K562 (cell line): ENCODE data around the gene CENPU.

ENCODE experiments used
- CEBPZ ChIP-seq: fragments of 150-350 bp; IDR thresholded peaks from 2 replicates; pipeline ENCODE4 v1.6.1; 2014; ENCODE audit warnings: low read depth, mild to moderate bottlenecking, low read length, borderline replicate concordance
- CTCF ChIP-seq, 3 experiments: IDR thresholded peaks in 2 of 3; conservative IDR thresholded peaks in 1 of 3; 2 replicates each; pipeline ENCODE4 v1.5.1; 2011 to 2012; ENCODE audit warnings: low read length in 3 of 3, mild to moderate bottlenecking in 3 of 3, control low read depth in 2 of 3, improper control_type of control experiment in 1 of 3, inconsistent platforms in 1 of 3, low read depth in 1 of 3, mixed read lengths in 1 of 3, moderate library complexity in 1 of 3; ENCODE audit not compliant: insufficient read depth in 2 of 3
- E2F6 ChIP-seq, 2 experiments: IDR thresholded peaks; 2 replicates each; pipeline ENCODE4 v1.6.1; 2011; ENCODE audit warnings: borderline replicate concordance in 1 of 2, control low read depth in 1 of 2, low read depth in 1 of 2, low read length in 1 of 2, mild to moderate bottlenecking in 1 of 2, mixed read lengths in 1 of 2, moderate library complexity in 1 of 2; ENCODE audit not compliant: insufficient read depth in 1 of 2, insufficient read length in 1 of 2, poor library complexity in 1 of 2, severe bottlenecking in 1 of 2; ENCODE audit errors: extremely low read depth in 1 of 2
- GATAD2B ChIP-seq: fragments of 450-650 bp; IDR thresholded peaks from 2 replicates; pipeline ENCODE4 v1.6.1; 2017; ENCODE audit warnings: mild to moderate bottlenecking, borderline replicate concordance
- HDAC6 ChIP-seq: IDR thresholded peaks from 2 replicates; pipeline ENCODE4 v1.6.1; 2012; ENCODE audit warnings: low read depth, mild to moderate bottlenecking, control low read depth, inconsistent platforms, low read length, moderate library complexity
- PRDM10 ChIP-seq: fragments of 450-650 bp; IDR thresholded peaks from 2 replicates; pipeline ENCODE4 v1.6.1; 2018; ENCODE audit not compliant: partially characterized antibody
- TAF15 ChIP-seq: fragments of 200-400 bp; formaldehyde crosslinking; IDR thresholded peaks from 2 replicates; pipeline ENCODE4 v1.6.1; 2017; ENCODE audit warnings: mild to moderate bottlenecking, low read depth, low read length, moderate library complexity
- TRIM24 ChIP-seq, 2 experiments: fragments of 450-650 bp; IDR thresholded peaks; 2 replicates each; pipeline ENCODE4 v1.6.1; 2016
- YBX1 ChIP-seq: fragments of 450-650 bp; IDR thresholded peaks from 2 replicates; pipeline ENCODE4 v1.7.1; 2016; ENCODE audit warnings: mild to moderate bottlenecking
- ZBTB33 ChIP-seq: sonication (generic); formaldehyde crosslinking; IDR thresholded peaks from 2 replicates; pipeline ENCODE4 v1.8.1; 2023; ENCODE audit warnings: mild to moderate bottlenecking, missing genetic modification reagents
- ZNF232 ChIP-seq: sonication (generic); formaldehyde crosslinking; IDR thresholded peaks from 2 replicates; pipeline ENCODE4 v1.8.0; 2022; ENCODE audit warnings: mild to moderate bottlenecking, missing genetic modification reagents
- ZNF445 ChIP-seq: fragments of 250-450 bp; sonication (Bioruptor Pico); IDR thresholded peaks from 2 replicates; pipeline ENCODE4 v1.4.0; 2020; ENCODE audit warnings: low read depth, mild to moderate bottlenecking, moderate library complexity
- ZNF668 ChIP-seq: fragments of 250-450 bp; sonication (Bioruptor Pico); IDR thresholded peaks from 2 replicates; pipeline ENCODE4 v1.8.0; 2022; ENCODE audit warnings: mild to moderate bottlenecking, inconsistent platforms

GRCh38 chr4:184693056-184693455, 40.8 kb downstream of the CENPU start:
- TF ChIP-seq HDAC6: no peak
- no peak for TF ChIP-seq TAF15
- TF ChIP-seq E2F6 (IDR thresholded peaks at IDR 0.05; ENCODE audit: borderline replicate concordance in 1 of 2, extremely low read depth in 1 of 2, insufficient read depth in 1 of 2, insufficient read length in 1 of 2, low read depth in 1 of 2, low read length in 1 of 2, poor library complexity in 1 of 2, severe bottlenecking in 1 of 2): no peak
- no peak for TF ChIP-seq TRIM24 (IDR thresholded peaks at IDR 0.05)
- TF ChIP-seq GATAD2B: no peak
- TF ChIP-seq ZNF668 (CRISPR knock-in tag): no peak
- no peak for TF ChIP-seq ZNF445
- TF ChIP-seq YBX1: no peak
- TF ChIP-seq CTCF (IDR thresholded peaks at IDR 0.05 in 2 of 3, conservative IDR thresholded peaks at IDR 0.05 in 1 of 3; ENCODE audit: insufficient read depth in 2 of 3, low read depth in 1 of 3, low read length in 3 of 3): no peak
- TF ChIP-seq CEBPZ: no peak
- no peak for TF ChIP-seq ZBTB33 (CRISPR knock-in tag)
- no peak for TF ChIP-seq PRDM10
- TF ChIP-seq ZNF232: no peak
